Smooth muscle cell (in vitro differentiated cells): Measurements from ENCODE around the gene VPREB3. TPM values are rescaled to one million over a fixed set of nuclear protein-coding genes. Genes with fewer than 3 reads are reported as not detected.

Experiments used
- DNase-seq: peaks from one replicate; lab custom pipeline; 2025; ENCODE audit not compliant: unreplicated experiment; lab: John Stamatoyannopoulos, UW
- H2AFZ ChIP-seq: fragments of 200-600 bp; sonication (generic); 2 replicates; pipeline ENCODE4 v1.6.0; 2016; ENCODE audit warnings: antibody characterized with exemption, low read depth, mild to moderate bottlenecking
- H3F3A ChIP-seq: fragments of 200-600 bp; sonication (generic); 2 replicates; pipeline ENCODE4 v1.6.0; 2017; ENCODE audit warnings: antibody characterized with exemption, low read depth
- H3K27ac ChIP-seq: fragments of 200-600 bp; sonication (generic); 2 replicates; pipeline ENCODE4 v1.5.1; 2016; ENCODE audit warnings: low read depth, mild to moderate bottlenecking
- H3K27me3 ChIP-seq: fragments of 200-600 bp; sonication (generic); 2 replicates; pipeline ENCODE4 v1.6.1; 2016; ENCODE audit warnings: low read depth, mild to moderate bottlenecking
- H3K36me3 ChIP-seq: fragments of 200-600 bp; sonication (generic); 2 replicates; pipeline ENCODE4 v1.5.1; 2016; ENCODE audit warnings: low read depth
- H3K4me1 ChIP-seq: fragments of 200-600 bp; sonication (generic); 2 replicates; pipeline ENCODE4 v1.5.1; 2016; ENCODE audit warnings: low read depth
- H3K4me2 ChIP-seq: fragments of 200-600 bp; sonication (generic); 2 replicates; pipeline ENCODE4 v1.6.0; 2016; ENCODE audit warnings: mild to moderate bottlenecking
- H3K4me3 ChIP-seq: fragments of 200-600 bp; sonication (generic); 2 replicates; pipeline ENCODE4 v1.5.1; 2016; ENCODE audit warnings: mild to moderate bottlenecking
- H3K79me2 ChIP-seq: fragments of 200-600 bp; sonication (generic); 2 replicates; pipeline ENCODE4 v1.6.0; 2016; ENCODE audit warnings: low read depth, mild to moderate bottlenecking
- H3K9ac ChIP-seq: fragments of 200-600 bp; sonication (generic); 2 replicates; pipeline ENCODE4 v1.6.0; 2016; ENCODE audit warnings: low read depth
- H3K9me3 ChIP-seq: fragments of 200-600 bp; sonication (generic); replicated peaks from 2 replicates; pipeline ENCODE4 v1.5.1; 2016; ENCODE audit warnings: low read depth
- H4K20me1 ChIP-seq: fragments of 200-600 bp; sonication (generic); 2 replicates; pipeline ENCODE4 v1.6.0; 2016; ENCODE audit warnings: low read depth
- WGBS: methylation state at CpG from one replicate; pipeline ENCODE4 v1.1.7; 2016; ENCODE audit warnings: low lambda C conversion rate; 5-methylcytosine and 5-hydroxymethylcytosine counted together
- polyA plus RNA-seq: library from polyadenylated mRNA; unstranded; fragments of >200 nt; fragmentation: Nextera tagmentation; extraction: Ambion mirVana; gene quantifications from 2 replicates; pipeline ENCODE4 v1.2.1, GENCODE V29; 2016
- total RNA-seq: library from RNA; depleted of rRNA; stranded (reverse); fragments of >200 nt; gene quantifications from 2 replicates; pipeline ENCODE4 v1.2.3, GENCODE V29; 2014
- TF ChIP-seq, protein P1 (sequence below): fragments of 200-600 bp; sonication (generic); IDR thresholded peaks from 2 replicates; pipeline ENCODE4 v1.5.1; 2017; ENCODE audit warnings: borderline replicate concordance, mild to moderate bottlenecking, antibody characterized with exemption; ENCODE audit not compliant: insufficient read depth, poor library complexity, severe bottlenecking

VPREB3 gene
- total and polyA plus RNA-seq, 2 experiments from 2014 or later = not detected

DNA sequence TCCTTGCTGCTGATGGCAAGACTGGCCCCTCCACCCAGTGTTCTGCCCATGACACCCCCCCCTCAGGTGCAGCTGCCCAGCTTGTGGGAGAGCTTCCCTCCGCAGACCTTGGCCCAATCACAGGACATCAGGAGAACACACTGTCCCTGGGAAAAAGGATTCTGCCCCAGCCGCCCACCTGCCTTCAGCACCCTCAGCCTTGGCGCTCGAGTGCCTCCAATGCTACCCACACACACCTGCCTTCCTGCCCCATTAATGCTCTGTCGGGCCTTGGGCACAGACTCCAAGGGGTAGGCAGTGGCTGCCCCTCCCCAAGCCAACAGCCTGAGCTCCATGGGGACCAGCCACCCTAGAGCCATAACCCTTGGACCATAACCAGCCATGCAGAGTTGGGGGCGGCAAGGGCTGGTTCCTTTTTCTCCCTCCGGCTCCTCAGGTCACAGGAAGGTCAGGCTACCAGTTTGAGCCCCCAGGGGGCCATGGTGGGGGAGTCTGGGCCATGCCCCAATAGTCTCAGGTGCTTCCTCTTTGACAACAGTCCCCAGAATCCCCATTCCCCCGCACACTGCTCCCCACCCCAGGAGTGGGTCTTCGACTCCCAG lies 2.0 kb downstream of the VPREB3 start:
- Histone ChIP-seq H3K4me1 (peaks cover 11% of the 10 kb centered on the region), H3K4me3 (no peak overlapping the region), H3K36me3 (no peaks in the 10 kb centered on the region), H3K27ac (no peak overlapping the region), H3K4me2 (no peak overlapping the region), H3K79me2 (peaks cover 33% of the 10 kb centered on the region), H3K27me3 (no peaks in the 10 kb centered on the region), H3K9me3 (no peaks in the 10 kb centered on the region), H3K9ac (no peak overlapping the region), H2AFZ (no peak overlapping the region), H4K20me1 (peaks cover 10% of the 10 kb centered on the region), H3F3A (no peaks in the 10 kb centered on the region)
- TF ChIP-seq, protein P1, sequence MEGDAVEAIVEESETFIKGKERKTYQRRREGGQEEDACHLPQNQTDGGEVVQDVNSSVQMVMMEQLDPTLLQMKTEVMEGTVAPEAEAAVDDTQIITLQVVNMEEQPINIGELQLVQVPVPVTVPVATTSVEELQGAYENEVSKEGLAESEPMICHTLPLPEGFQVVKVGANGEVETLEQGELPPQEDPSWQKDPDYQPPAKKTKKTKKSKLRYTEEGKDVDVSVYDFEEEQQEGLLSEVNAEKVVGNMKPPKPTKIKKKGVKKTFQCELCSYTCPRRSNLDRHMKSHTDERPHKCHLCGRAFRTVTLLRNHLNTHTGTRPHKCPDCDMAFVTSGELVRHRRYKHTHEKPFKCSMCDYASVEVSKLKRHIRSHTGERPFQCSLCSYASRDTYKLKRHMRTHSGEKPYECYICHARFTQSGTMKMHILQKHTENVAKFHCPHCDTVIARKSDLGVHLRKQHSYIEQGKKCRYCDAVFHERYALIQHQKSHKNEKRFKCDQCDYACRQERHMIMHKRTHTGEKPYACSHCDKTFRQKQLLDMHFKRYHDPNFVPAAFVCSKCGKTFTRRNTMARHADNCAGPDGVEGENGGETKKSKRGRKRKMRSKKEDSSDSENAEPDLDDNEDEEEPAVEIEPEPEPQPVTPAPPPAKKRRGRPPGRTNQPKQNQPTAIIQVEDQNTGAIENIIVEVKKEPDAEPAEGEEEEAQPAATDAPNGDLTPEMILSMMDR = no peak
- 97% methylated on average over 9 of the region's 9 CpGs for WGBS
- DNase-seq = no peak

DNA sequence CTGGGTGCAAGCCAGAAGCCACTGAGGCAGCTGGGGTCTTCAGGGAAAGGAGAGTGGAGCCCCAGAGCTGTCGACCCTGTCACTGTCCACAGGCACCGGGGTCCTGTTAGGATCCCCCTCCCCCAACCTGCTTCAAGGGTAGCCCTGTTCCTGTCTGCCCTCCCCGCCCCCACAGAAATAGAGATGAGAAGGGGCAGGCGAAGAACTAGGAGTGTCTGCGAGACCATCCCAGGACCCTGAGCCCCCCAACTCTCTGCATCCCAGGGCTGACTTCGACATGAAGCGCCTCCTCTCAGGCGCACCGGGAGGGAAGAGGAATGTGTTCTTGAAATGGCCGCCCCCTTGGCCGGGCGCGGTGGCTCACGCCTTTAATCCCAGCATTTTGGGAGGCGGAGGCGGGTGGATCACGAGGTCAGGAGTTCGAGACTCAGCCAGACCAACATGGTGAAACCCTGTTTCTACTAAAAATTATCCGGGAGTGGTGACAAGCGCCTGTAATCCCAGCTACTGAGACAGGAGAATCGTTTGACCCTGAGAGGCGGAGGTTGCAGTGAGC lies 2.7 kb downstream of the VPREB3 start:
- no peaks in the 10 kb centered on the region for H3K9me3 ChIP-seq
- peaks cover 17% of the 10 kb centered on the region for H4K20me1 ChIP-seq
- no peaks in the 10 kb centered on the region for H3K27me3 ChIP-seq
- H3K9ac ChIP-seq = peak overlapping the region; percentile 83
- H3K4me1 ChIP-seq = peaks cover 11% of the 10 kb centered on the region
- peaks cover 38% of the 10 kb centered on the region for H3K79me2 ChIP-seq
- no peaks in the 10 kb centered on the region for H3F3A ChIP-seq
- TF ChIP-seq, protein P1 = no peak
- DNase-seq = no peak
- peak overlapping the region; percentile 93 for H2AFZ ChIP-seq
- H3K27ac ChIP-seq = peak overlapping the region; percentile 90
- H3K4me2 ChIP-seq = peak overlapping the region; percentile 98
- WGBS = 24% methylated on average over 21 of the region's 22 CpGs
- peak overlapping the region; percentile 94 for H3K4me3 ChIP-seq
- no peaks in the 10 kb centered on the region for H3K36me3 ChIP-seq

DNA sequence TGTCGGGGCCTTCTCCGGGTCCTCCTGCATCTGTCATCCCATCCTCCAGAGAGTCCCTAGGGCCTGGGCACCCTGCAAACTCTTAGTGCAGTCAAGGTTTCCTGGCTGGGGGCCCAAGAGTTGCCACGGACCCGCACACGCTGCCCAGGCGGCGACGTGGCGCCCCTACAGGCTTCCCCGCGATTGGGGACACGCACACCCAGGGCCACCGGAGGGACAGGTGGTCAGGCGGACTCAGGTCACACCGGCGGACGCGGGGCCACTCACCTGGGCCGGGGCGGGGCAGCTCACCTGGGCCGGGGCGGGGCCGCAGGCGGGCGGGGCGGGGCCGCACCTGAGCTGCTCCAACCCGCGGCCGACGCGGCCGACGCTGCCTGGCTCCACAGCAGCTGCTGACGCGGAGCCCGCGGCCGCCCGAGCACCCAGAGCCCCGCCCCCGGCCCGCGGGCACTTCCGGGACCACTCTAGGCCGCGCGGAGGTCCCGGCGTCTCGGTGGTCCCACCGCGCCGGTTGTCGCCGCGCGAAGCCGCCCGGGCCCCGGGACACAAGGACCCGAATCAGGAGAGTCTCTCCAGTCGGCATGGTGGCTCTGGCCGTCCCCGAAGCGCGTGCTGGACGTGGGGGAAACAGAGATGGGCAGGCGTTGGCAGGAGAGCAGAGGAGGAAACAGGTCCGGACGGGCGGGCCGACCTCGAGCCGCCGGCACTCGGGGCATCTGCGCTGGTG lies 3.3 kb downstream of the VPREB3 start, which contains the start of gene ZNF70:
Gene ZNF70 (minus strand): TSS at position 399 of the 727 bp plus-strand sequence. CDS start 5,972 bp downstream, outside the sequence.
- peak within 1 kb of the TSS; percentile 94 for H3K4me3 ChIP-seq
- no peaks in the 10 kb centered on the region for H3K36me3 ChIP-seq
- TF ChIP-seq, protein P1 = peak; percentile 20
- H3K27ac ChIP-seq = peak within 1 kb of the TSS; percentile 90
- peak within 1 kb of the TSS; percentile 98 for H3K4me2 ChIP-seq
- H3F3A ChIP-seq = no peaks in the 10 kb centered on the region
- peaks cover 11% of the 10 kb centered on the region for H3K4me1 ChIP-seq
- H3K79me2 ChIP-seq = peaks cover 38% of the 10 kb centered on the region
- peak; percentile 51 for DNase-seq
- no peaks in the 10 kb centered on the region for H3K9me3 ChIP-seq
- peak within 1 kb of the TSS; percentile 94 for H2AFZ ChIP-seq
- peak within 1 kb of the TSS; percentile 83 for H3K9ac ChIP-seq
- no peaks in the 10 kb centered on the region for H3K27me3 ChIP-seq
- H4K20me1 ChIP-seq = peaks cover 21% of the 10 kb centered on the region
- WGBS = under 1% methylated on average over 44 of the region's 78 CpGs
